Measurements from ENCODE around the gene MFF.

DNA sequence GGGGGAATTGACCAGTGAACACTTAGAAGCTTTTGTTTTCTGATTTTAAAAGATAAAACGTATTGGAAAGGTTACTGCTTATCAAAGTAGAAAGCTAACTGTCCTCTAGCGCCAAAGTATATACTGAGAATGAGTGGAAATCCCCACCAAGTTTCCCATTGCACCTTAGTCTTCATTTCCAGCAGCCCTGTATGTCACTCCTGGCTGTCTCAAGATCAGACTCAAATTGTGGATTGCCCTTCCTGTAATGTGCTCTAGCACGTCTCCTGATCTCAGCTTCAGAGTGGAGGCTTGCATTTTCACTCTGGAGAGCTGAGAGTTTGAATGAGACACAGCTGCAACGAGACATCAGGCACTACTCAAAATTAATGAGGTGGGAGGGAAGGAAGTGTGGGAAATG lies 26.6 kb downstream of the MFF start:
- TF ChIP-seq, protein P1, sequence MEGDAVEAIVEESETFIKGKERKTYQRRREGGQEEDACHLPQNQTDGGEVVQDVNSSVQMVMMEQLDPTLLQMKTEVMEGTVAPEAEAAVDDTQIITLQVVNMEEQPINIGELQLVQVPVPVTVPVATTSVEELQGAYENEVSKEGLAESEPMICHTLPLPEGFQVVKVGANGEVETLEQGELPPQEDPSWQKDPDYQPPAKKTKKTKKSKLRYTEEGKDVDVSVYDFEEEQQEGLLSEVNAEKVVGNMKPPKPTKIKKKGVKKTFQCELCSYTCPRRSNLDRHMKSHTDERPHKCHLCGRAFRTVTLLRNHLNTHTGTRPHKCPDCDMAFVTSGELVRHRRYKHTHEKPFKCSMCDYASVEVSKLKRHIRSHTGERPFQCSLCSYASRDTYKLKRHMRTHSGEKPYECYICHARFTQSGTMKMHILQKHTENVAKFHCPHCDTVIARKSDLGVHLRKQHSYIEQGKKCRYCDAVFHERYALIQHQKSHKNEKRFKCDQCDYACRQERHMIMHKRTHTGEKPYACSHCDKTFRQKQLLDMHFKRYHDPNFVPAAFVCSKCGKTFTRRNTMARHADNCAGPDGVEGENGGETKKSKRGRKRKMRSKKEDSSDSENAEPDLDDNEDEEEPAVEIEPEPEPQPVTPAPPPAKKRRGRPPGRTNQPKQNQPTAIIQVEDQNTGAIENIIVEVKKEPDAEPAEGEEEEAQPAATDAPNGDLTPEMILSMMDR (IDR thresholded peaks at IDR 0.05), result no peak
- TF ChIP-seq POLR2AphosphoS5 (IDR thresholded peaks at IDR 0.05) (no peak), POLR2A (IDR thresholded peaks at IDR 0.05) (no peak), EP300 (IDR thresholded peaks at IDR 0.05) (no peak)

Measured in upper lobe of left lung (tissue), 4 donors.